HepG2 (cell line): ENCODE data around the gene CAMKK1. TPM values are rescaled to one million over a fixed set of nuclear protein-coding genes. Genes with fewer than 3 reads are reported as not detected.

ENCODE experiments used
- ASH2L ChIP-seq: fragments of 300-600, 200-600 bp; sonication (generic); IDR thresholded peaks from 2 replicates; pipeline ENCODE4 v1.7.0; 2017; ENCODE audit warnings: low read depth, mild to moderate bottlenecking, moderate library complexity, mixed read lengths, low read length; ENCODE audit not compliant: insufficient read length
- NFE2L1 ChIP-seq: sonication (generic); formaldehyde crosslinking; IDR thresholded peaks from 2 replicates; pipeline ENCODE4 v1.4.0; 2020; ENCODE audit warnings: missing genetic modification reagents, mild to moderate bottlenecking, borderline replicate concordance
- NFRKB ChIP-seq: fragments of 450-650 bp; IDR thresholded peaks from 2 replicates; pipeline ENCODE4 v1.6.1; 2017
- REL ChIP-seq: sonication (generic); formaldehyde crosslinking; conservative IDR thresholded peaks from 2 replicates; pipeline ENCODE4 v1.8.0; 2022; ENCODE audit warnings: mild to moderate bottlenecking, missing genetic modification reagents, moderate library complexity
- SALL2 ChIP-seq: sonication (generic); formaldehyde crosslinking; IDR thresholded peaks from 2 replicates; pipeline ENCODE4 v1.8.1; 2023; ENCODE audit warnings: mild to moderate bottlenecking, missing genetic modification reagents, inconsistent platforms
- SMC3 ChIP-seq: IDR thresholded peaks from 2 replicates; pipeline ENCODE4 v1.6.1; 2011; ENCODE audit warnings: low read length, improper control_type of control experiment
- SUZ12 ChIP-seq: fragments of 150-350 bp; IDR thresholded peaks from 2 replicates; pipeline ENCODE4 v1.6.1; 2014; ENCODE audit warnings: low read depth, low read length
- TCF12 ChIP-seq, 2 experiments: fragments of 450-650 bp in 1 of 2; sonication (generic) in 1 of 2; formaldehyde crosslinking in 1 of 2; IDR thresholded peaks; 2 replicates each; pipeline versions ENCODE4 v1.6.1 to v1.8.0; 2017 to 2022; ENCODE audit warnings: antibody characterized with exemption in 1 of 2, mild to moderate bottlenecking in 1 of 2, missing genetic modification reagents in 1 of 2, moderate library complexity in 1 of 2
- ZNF891 ChIP-seq: sonication (generic); formaldehyde crosslinking; IDR thresholded peaks from 2 replicates; pipeline ENCODE4 v1.5.0; 2020; ENCODE audit warnings: mild to moderate bottlenecking, missing genetic modification reagents
- polyA plus RNA-seq, 8 experiments: library from polyadenylated mRNA; depleted of rRNA in 3 of 8; stranded (reverse) in 7 of 8; unstranded in 1 of 8; fragments of >200 nt; fragmentation: Illumina TruSeq in 4 of 8; extraction: Trizol in 4 of 8; gene quantifications; 2 replicates each; pipeline versions ENCODE4 v1.2.1 to v1.2.3, GENCODE V29; 2011 to 2016; ENCODE audit warnings: low read depth in 4 of 8, missing spikeins in 1 of 8, mixed read lengths in 1 of 8; ENCODE audit not compliant: insufficient read depth in 1 of 8
- total RNA-seq, 5 experiments: library from RNA; depleted of rRNA; stranded (reverse); fragments of >200 nt; fragmentation: Illumina TruSeq; extraction: Trizol; gene quantifications; 2 replicates each; pipeline ENCODE4 v1.2.3, GENCODE V29; 2016; ENCODE audit warnings: low read depth in 1 of 5
- TF ChIP-seq, protein P1 (sequence below): sonication (generic); formaldehyde crosslinking; IDR thresholded peaks from 2 replicates; pipeline ENCODE4 v1.4.0; 2020; ENCODE audit warnings: missing genetic modification reagents
- TF ChIP-seq, protein P2 (sequence below): sonication (generic); formaldehyde crosslinking; IDR thresholded peaks from 2 replicates; pipeline ENCODE4 v1.4.0; 2020; ENCODE audit warnings: missing genetic modification reagents
- TF ChIP-seq, protein P3 (sequence below): sonication (generic); formaldehyde crosslinking; IDR thresholded peaks from 2 replicates; pipeline ENCODE4 v1.4.0; 2020; ENCODE audit warnings: mild to moderate bottlenecking, low read depth, missing genetic modification reagents
- TF ChIP-seq, protein P4 (sequence below): sonication (generic); formaldehyde crosslinking; IDR thresholded peaks from 2 replicates; pipeline ENCODE4 v1.4.0; 2020; ENCODE audit warnings: missing genetic modification reagents, borderline replicate concordance
- TF ChIP-seq, protein P5 (sequence below): sonication (generic); formaldehyde crosslinking; IDR thresholded peaks from 2 replicates; pipeline ENCODE4 v1.4.0; 2020; ENCODE audit warnings: missing genetic modification reagents

CAMKK1 gene
- total and polyA plus RNA-seq, 2 of the 13 experiments (the other 11 are each of a cell fraction or from before 2014, with no cell fraction given), result 1.5 to 1.6 TPM

DNA sequence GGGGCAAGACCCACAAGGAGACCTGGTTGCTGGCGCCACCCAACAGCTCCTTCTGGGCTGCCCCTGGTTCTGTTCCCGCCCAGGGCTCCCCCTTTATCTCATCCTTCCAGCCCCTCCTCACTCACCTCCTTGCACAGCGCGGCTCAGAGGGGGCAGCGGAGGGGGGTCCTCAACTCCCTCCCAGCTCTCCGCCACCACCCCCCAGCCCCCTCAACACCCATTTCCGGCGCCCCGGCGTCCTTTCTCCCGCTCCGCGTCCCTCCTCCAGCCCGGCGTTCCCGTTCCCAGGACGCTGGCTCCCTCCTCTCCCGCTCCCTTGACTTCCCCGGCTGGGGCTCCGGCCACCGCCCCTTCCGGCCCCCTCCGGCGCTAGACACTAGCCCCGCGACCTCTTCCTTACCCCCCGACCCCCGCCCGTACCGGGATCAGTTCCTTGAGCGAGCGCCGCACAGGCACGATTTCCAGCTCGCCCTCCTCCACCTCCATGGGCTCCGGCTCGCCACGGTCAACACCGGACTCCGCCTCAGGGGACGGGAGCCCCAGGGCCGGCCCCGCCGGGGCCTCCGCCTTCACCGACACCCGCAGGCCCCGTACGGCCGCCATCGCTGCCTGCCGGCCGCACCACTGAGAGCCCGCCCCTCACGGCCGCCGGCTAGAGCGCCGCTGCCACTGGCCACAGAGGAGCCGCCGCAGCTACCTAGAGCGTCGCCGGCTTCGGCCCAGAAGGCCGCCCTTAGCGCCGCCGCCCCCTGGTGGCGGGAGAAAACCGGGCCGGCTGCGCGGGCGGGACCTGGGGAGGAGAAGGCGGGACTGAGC, 47.0 kb downstream of the CAMKK1 start, which contains the start of gene NCBP3 (continued):
- TF ChIP-seq, protein P1, sequence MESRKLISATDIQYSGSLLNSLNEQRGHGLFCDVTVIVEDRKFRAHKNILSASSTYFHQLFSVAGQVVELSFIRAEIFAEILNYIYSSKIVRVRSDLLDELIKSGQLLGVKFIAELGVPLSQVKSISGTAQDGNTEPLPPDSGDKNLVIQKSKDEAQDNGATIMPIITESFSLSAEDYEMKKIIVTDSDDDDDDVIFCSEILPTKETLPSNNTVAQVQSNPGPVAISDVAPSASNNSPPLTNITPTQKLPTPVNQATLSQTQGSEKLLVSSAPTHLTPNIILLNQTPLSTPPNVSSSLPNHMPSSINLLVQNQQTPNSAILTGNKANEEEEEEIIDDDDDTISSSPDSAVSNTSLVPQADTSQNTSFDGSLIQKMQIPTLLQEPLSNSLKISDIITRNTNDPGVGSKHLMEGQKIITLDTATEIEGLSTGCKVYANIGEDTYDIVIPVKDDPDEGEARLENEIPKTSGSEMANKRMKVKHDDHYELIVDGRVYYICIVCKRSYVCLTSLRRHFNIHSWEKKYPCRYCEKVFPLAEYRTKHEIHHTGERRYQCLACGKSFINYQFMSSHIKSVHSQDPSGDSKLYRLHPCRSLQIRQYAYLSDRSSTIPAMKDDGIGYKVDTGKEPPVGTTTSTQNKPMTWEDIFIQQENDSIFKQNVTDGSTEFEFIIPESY (CRISPR knock-in tag), result peak; percentile 53; the same call in 1 of the 2 replicates
- TF ChIP-seq SMC3, result no peak
- TF ChIP-seq SUZ12, result no peak
- no peak for TF ChIP-seq NFE2L1
- TF ChIP-seq SALL2 (CRISPR knock-in tag), result peak; percentile 60; the same call in 1 of the 2 replicates
- TF ChIP-seq, protein P2, sequence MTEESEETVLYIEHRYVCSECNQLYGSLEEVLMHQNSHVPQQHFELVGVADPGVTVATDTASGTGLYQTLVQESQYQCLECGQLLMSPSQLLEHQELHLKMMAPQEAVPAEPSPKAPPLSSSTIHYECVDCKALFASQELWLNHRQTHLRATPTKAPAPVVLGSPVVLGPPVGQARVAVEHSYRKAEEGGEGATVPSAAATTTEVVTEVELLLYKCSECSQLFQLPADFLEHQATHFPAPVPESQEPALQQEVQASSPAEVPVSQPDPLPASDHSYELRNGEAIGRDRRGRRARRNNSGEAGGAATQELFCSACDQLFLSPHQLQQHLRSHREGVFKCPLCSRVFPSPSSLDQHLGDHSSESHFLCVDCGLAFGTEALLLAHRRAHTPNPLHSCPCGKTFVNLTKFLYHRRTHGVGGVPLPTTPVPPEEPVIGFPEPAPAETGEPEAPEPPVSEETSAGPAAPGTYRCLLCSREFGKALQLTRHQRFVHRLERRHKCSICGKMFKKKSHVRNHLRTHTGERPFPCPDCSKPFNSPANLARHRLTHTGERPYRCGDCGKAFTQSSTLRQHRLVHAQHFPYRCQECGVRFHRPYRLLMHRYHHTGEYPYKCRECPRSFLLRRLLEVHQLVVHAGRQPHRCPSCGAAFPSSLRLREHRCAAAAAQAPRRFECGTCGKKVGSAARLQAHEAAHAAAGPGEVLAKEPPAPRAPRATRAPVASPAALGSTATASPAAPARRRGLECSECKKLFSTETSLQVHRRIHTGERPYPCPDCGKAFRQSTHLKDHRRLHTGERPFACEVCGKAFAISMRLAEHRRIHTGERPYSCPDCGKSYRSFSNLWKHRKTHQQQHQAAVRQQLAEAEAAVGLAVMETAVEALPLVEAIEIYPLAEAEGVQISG (CRISPR knock-in tag), result peak; percentile 99
- no peak for TF ChIP-seq NFRKB
- TF ChIP-seq ASH2L, result peak; percentile 93
- TF ChIP-seq, protein P3, sequence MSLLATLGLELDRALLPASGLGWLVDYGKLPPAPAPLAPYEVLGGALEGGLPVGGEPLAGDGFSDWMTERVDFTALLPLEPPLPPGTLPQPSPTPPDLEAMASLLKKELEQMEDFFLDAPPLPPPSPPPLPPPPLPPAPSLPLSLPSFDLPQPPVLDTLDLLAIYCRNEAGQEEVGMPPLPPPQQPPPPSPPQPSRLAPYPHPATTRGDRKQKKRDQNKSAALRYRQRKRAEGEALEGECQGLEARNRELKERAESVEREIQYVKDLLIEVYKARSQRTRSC (CRISPR knock-in tag), result no peak
- TF ChIP-seq ZNF891, result peak; percentile 90
- TF ChIP-seq TCF12 (IDR thresholded peaks at IDR 0.05), result no peak
- peak; percentile 78 for TF ChIP-seq TCF12 (CRISPR knock-in tag; IDR thresholded peaks at IDR 0.05)
- TF ChIP-seq, protein P4, sequence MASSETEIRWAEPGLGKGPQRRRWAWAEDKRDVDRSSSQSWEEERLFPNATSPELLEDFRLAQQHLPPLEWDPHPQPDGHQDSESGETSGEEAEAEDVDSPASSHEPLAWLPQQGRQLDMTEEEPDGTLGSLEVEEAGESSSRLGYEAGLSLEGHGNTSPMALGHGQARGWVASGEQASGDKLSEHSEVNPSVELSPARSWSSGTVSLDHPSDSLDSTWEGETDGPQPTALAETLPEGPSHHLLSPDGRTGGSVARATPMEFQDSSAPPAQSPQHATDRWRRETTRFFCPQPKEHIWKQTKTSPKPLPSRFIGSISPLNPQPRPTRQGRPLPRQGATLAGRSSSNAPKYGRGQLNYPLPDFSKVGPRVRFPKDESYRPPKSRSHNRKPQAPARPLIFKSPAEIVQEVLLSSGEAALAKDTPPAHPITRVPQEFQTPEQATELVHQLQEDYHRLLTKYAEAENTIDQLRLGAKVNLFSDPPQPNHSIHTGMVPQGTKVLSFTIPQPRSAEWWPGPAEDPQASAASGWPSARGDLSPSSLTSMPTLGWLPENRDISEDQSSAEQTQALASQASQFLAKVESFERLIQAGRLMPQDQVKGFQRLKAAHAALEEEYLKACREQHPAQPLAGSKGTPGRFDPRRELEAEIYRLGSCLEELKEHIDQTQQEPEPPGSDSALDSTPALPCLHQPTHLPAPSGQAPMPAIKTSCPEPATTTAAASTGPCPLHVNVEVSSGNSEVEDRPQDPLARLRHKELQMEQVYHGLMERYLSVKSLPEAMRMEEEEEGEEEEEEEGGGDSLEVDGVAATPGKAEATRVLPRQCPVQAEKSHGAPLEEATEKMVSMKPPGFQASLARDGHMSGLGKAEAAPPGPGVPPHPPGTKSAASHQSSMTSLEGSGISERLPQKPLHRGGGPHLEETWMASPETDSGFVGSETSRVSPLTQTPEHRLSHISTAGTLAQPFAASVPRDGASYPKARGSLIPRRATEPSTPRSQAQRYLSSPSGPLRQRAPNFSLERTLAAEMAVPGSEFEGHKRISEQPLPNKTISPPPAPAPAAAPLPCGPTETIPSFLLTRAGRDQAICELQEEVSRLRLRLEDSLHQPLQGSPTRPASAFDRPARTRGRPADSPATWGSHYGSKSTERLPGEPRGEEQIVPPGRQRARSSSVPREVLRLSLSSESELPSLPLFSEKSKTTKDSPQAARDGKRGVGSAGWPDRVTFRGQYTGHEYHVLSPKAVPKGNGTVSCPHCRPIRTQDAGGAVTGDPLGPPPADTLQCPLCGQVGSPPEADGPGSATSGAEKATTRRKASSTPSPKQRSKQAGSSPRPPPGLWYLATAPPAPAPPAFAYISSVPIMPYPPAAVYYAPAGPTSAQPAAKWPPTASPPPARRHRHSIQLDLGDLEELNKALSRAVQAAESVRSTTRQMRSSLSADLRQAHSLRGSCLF, result no peak
- TF ChIP-seq, protein P5, sequence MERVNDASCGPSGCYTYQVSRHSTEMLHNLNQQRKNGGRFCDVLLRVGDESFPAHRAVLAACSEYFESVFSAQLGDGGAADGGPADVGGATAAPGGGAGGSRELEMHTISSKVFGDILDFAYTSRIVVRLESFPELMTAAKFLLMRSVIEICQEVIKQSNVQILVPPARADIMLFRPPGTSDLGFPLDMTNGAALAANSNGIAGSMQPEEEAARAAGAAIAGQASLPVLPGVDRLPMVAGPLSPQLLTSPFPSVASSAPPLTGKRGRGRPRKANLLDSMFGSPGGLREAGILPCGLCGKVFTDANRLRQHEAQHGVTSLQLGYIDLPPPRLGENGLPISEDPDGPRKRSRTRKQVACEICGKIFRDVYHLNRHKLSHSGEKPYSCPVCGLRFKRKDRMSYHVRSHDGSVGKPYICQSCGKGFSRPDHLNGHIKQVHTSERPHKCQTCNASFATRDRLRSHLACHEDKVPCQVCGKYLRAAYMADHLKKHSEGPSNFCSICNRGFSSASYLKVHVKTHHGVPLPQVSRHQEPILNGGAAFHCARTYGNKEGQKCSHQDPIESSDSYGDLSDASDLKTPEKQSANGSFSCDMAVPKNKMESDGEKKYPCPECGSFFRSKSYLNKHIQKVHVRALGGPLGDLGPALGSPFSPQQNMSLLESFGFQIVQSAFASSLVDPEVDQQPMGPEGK (CRISPR knock-in tag), result peak; percentile 54
- TF ChIP-seq REL (CRISPR knock-in tag), result no peak
